NCI-H128 (cell line): Measurements from ENCODE around the gene AKR1B1.

Experiments
- DNase-seq: peaks from one replicate; lab custom pipeline; 2025; ENCODE audit not compliant: unreplicated experiment; lab: John Stamatoyannopoulos, UW

The AKR1B1 gene

DNA sequence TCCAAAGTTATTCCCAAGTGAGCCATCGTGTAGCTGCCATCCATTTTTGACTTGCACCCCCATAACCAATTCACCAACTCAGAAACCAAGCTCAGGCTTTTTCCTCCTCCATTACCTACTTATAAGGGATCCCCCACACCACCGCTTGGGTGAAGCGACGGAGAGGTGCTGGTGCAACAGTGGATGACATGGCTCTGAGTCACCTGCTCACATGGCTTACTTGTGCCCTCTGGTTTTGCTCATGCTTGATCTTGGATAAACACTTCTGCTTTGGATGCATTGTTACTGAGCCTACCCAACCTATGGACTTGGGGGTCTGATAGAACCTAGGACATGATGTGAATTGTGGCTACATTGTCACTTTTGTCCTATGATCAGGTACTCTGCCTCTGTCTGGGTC is 12.0 kb upstream of the AKR1B1 start:
- DNase-seq, result no peak

- DNase-seq, result no peak
These were observed 10.7 kb upstream of the AKR1B1 start for GRCh38 chr7:134469622-134470021.

DNA sequence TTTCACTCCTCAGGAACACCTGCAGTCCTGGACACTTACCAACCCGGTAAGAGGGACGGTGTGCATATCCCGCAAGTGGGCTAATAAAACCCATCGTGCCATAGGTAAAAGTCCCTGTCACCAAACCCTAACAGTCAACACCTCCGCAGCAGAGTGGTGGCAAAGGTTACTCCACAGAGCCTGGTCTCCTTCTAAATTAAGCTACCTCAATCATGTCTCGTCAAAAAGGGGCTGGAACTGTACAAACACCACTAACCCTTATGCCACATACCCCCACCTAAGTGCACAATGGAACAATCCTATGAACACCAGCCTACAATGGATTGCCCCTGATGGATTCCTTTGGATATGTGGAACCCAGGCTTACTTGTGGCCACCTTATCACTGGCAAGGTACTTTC is 9.6 kb upstream of the AKR1B1 start:
- DNase-seq, result no peak

- no peak for DNase-seq
These were observed 9.2 kb upstream of the AKR1B1 start for GRCh38 chr7:134468054-134468453.

GRCh38 chr7:134465491-134465890 is 6.6 kb upstream of the AKR1B1 start:
- no peak for DNase-seq

DNA sequence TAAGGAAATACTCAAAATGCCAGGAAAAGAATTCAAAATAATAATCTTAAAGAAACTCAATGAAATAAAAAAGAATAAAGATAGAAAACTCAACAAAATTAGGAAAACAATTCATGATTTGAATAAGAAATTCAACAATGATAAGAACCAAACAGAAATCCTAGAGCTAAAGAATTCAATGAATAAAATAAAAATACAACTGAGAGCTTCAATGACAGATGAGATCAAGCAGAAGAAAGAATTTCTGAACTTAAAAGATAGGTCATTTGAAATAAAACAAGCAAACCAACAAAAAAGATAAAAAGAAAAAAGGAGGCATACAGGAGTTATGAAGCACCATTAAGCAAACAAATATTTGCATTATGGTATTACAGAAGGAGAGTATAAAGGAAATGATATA is 5.6 kb upstream of the AKR1B1 start:
- no peak for DNase-seq

DNA sequence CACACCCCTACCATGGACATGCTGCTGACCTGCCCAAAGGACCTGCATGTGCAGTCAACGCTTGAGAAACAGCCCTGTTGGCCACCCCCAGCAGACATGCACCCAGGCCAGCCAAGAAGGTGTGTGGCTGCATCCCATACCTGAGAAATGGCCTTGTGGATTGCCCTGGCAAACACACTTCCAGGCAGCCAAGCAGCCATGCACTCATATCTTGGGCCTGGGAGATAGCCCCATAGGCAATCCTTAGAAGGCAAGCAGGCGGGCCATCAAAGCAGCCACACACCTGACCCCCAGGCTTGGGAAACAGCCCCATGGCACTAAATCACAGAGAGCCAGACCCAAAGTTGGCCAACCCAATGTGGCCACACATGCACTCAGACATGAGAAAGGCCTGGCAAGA is 4.9 kb upstream of the AKR1B1 start:
- no peak for DNase-seq

GRCh38 chr7:134462337-134462925 is 3.5 kb upstream of the AKR1B1 start:
- DNase-seq, result no peak

DNA sequence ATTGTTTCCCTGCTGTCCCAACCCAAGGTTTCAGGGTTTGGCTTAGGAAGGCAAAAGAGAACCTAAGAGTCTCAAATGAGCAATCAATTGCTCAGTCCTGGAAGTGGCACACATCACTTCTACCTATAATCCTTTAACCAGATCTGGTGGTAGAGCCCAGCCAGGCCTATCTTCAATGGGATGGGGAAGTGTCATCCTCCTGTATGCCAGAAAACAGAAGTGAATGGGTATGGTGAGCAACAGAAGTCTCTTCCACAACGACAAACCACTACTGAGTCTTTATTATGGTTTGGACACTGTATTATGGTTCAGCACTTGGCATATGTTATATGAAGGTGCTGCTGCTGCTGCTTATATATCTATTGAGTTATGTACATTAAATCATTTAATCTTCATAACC is 3.0 kb upstream of the AKR1B1 start:
- DNase-seq, result no peak

DNA sequence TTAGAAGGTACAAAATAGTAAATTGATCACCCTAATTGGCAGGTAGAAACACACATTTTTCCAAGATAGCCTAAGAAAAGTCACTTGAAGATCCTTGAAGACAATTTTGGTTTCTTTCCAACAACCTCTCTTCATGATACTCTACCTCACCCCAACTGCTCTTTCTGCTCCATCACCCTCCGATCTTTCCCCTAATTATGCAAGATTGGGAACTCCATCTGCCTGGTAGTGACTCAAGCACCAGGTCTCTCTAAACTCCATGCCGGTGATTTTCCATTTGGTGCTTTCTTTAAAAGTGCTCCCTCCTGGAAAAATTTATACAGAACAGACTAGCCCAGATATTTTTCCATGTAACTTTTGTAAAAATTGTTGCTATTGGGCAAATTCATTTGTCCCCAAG is 1.1 kb upstream of the AKR1B1 start:
- DNase-seq, result no peak

- DNase-seq, result peak; percentile 32
These were observed 527 bp downstream of the AKR1B1 start for GRCh38 chr7:134458341-134458805.

DNA sequence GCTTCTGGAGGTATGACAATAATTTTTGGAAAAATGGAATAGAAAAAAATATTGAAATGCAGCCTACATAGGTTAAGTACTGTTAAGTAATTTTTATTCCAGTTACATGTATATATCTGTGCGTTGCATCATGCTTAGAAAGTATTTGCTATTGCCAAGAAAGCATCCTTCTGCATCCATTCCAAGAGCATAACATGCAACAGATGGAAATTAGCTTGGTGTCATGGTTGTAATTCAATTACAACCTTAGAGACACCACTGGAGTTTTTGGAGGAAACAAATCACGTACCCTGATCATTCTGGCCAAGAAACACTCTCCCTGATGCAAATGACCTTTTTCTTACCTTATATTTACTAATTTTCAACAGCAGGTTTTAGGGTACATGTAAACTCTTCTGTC is 1.7 kb downstream of the AKR1B1 start:
- DNase-seq, result no peak

GRCh38 chr7:134454277-134454676 is 4.6 kb downstream of the AKR1B1 start:
- DNase-seq, result no peak

DNA sequence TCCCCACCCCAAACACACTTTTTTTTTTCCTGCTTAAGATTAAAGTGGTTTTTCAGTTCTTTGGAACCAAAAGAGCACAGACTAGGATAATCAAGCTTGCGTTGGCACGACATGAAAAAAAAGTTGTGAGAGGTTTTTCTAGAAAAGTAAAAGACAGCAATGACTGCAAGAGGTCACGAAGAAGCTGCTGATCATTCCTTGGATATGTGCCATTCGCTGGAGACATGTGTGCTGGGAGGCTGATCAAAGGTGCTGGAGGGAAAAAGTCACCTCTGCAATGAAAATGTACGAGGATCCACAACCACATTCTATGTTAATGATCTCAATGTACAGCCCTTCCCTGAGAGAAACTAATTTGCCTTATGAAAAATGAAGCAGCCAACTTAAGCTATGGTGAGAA is 5.4 kb downstream of the AKR1B1 start:
- no peak for DNase-seq

DNA sequence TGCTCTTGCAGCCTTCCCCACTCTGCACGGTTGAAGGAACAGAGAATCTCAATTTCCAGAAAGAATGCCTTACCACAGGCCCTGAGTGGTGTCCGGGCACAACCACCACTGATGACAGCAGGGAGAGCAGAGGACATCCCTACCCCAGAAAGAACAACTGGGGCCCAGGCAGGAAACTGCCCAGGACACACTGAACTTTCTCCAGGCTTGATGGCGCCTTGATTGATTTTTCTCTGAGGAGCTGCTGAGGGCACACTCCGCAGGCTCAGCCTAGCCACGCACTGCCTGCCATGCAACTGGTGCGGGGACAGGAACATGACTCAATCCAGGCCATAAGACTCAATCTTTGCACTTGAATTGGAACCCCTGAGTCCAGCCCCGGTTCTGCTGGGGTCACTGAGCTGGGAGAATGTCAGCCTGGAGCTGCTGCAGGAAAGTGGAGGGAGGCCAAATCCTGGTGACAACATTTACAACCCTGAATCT is 5.9 kb downstream of the AKR1B1 start:
- DNase-seq, result no peak

DNA sequence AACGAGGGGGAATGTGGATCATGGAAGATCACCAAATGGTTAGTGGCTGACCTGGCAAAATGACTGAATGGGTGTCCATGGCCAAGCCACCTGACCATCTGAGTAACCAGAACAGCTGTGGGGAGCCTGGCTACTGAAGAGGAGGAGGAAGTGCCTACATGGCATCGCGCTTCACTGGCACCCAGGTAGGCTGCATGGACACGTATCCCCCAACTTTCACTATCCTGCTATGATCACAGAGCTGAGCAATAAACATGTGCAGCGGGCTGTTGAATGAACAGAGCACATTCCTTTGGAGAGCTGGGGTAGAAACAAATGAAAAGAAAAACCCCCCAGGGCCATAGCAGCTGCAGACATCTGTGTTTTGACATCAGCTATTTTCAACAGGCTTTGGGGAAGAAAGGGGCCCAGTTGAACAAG is 6.5 kb downstream of the AKR1B1 start:
- no peak for DNase-seq

DNA sequence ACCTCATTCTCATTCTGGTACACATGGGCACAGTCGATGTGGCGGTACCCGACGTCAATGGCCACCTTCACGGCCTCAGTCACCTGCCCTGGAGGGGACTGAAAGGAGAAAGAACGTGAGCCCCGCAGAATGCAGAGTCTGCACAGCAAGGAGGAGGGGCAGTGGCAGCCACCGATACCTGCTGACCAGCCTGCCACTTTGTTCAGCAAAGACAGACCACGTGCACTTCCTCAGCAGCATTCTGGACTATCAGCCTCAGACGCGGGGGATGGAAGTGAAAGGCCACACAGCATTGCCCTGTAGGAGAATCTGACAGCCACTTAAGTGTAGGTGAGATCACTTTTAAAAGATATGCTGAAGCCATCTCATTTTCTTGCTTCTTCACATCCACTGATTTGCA is 7.2 kb downstream of the AKR1B1 start:
- DNase-seq, result no peak

DNA sequence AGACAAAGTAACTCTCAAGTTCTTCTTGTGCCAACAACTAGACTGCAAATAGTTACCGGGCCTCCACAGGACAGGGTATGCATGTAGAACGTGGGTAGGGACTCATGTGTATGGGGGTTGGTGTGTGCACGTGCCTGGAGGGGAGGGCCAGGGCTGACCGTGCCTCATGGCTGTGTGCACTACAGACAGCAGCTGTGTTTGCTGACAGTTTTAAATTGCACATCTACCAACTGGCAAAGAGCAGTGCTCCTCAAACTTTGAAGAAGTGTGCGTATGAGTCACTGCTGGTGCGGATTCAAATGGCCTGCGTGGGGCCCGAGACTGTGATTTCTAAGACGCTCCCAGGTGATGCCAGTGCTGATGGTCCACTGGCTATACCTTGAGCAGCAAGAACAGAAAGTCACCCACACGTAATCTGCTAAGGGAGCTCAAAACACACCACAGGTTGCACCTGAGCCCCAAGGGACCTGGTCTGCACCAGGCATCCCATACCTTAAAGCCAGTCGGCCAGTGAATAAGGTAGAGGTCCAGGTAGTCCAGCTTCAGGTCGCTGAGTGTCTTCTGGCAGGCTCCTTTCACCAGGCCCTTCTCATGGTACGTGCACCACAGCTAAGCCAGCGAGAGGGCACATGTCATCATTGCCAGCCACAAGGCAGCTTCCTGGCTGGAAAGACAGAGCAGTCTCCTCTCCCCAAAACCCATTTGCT is 8.5 kb downstream of the AKR1B1 start:
- no peak for DNase-seq

GRCh38 chr7:134449680-134450079 is 9.2 kb downstream of the AKR1B1 start:
- DNase-seq, result no peak

- no peak for DNase-seq
These were observed 10.3 kb downstream of the AKR1B1 start for GRCh38 chr7:134448356-134449229.

GRCh38 chr7:134447383-134447782 is 11.5 kb downstream of the AKR1B1 start:
- no peak for DNase-seq

DNA sequence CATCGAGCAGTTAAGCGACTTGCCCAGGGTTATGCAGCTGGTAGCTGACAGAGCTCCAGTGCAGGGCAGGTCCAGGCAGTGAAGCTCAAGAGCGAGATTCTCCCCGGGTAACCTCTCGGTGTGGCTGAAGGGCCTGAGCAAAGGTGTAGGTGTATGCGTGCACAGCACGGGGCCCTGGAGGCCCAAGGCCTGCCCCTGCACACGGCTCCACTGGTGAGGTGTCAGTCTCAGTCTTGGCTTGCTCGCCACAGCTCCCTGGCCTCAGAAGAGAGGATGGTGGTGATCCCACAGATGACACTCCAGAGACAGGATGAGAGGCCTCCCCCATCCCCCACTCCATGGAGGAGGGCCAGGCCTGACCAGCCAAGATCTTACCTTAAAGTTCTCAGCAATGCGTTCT is 12.0 kb downstream of the AKR1B1 start:
- DNase-seq, result no peak
